GM20000 (cell line): ENCODE measurements around the gene SLC38A10.
A peak's percentile ranks its signal among the peaks of the same experiment; 100 is the strongest.

ENCODE experiments used
- DNase-seq: peaks from one replicate; pipeline ENCODE4 v3.0.0; 2012; ENCODE audit warnings: low spot score
- TF ChIP-seq, protein P1 (sequence below): IDR thresholded peaks from 2 replicates; pipeline ENCODE4 v1.5.1; 2012; ENCODE audit warnings: mild to moderate bottlenecking, control low read depth; ENCODE audit errors: extremely low read depth, missing control alignments

SLC38A10 gene

DNA sequence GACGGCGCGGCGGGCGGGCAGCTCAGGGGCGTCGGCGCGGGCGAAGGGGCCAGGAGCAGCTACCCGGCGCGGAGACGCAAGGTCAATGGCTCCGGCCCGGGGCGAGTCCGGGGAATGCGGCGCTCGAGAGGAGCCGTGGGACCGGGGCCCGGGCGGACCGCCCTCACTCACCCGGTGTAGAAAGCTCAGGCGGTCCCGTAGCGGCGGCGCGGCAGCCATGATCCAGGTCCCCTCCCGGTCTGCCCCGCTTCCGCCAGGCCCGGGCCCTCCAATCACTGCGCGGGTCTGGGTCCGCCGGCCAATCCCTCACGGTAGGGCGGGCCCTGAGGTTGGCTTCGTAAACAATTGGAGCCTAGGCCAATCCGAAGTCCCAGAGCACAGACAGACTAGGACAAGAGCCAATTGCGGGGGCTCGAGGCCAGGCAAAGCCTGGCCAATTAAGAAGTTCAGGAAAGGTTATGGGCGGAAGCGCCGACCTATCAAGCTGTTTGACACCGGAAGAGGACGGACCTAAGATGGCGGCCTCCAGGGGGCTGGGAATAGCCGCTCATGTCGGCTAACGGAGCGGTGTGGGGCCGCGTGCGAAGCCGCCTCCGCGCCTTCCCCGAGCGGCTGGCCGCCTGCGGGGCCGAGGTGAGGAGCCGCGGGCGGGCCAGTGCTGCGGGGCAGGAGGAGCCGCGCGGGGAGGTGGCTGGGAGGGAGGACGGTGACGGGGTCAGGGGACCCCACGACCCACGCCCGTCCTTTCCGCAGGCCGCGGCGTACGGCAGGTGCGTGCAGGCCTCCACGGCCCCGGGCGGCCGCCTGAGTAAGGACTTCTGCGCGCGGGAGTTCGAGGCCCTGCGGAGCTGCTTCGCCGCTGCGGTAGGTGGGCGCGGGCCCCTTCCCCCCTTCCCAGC lies 56.0 kb downstream of the SLC38A10 start, which contains the start of the genes NDUFAF8 and TEPSIN:
Gene NDUFAF8, plus strand, starts transcription at position 504 of the 899 bp plus-strand sequence. Its CDS starts 46 bp downstream, at position 550.
Gene TEPSIN, minus strand, starts transcription at position 241 of the 899 bp plus-strand sequence. Its CDS starts 22 bp downstream, at position 219.
- peak; percentile 100 for DNase-seq
- TF ChIP-seq, protein P1, sequence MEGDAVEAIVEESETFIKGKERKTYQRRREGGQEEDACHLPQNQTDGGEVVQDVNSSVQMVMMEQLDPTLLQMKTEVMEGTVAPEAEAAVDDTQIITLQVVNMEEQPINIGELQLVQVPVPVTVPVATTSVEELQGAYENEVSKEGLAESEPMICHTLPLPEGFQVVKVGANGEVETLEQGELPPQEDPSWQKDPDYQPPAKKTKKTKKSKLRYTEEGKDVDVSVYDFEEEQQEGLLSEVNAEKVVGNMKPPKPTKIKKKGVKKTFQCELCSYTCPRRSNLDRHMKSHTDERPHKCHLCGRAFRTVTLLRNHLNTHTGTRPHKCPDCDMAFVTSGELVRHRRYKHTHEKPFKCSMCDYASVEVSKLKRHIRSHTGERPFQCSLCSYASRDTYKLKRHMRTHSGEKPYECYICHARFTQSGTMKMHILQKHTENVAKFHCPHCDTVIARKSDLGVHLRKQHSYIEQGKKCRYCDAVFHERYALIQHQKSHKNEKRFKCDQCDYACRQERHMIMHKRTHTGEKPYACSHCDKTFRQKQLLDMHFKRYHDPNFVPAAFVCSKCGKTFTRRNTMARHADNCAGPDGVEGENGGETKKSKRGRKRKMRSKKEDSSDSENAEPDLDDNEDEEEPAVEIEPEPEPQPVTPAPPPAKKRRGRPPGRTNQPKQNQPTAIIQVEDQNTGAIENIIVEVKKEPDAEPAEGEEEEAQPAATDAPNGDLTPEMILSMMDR, result no peak

DNA sequence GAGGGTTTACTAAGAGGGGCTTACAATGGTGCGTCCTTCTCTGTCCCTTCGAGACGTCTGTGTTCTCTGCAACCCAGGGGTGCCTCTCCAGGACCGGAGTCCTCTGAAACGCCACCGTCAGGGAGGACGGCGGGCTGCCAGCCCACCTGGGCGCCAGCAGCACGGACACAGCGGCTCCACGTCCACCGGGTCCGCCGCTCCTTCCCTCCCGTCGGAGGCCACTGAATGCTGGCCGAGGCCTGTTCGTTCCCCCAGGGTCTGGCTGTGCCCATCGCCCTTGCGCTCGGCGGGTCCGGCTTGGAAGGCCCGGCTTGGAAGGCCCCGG lies 56.7 kb downstream of the SLC38A10 start:
- no peak for DNase-seq
- TF ChIP-seq, protein P1, result no peak

DNA sequence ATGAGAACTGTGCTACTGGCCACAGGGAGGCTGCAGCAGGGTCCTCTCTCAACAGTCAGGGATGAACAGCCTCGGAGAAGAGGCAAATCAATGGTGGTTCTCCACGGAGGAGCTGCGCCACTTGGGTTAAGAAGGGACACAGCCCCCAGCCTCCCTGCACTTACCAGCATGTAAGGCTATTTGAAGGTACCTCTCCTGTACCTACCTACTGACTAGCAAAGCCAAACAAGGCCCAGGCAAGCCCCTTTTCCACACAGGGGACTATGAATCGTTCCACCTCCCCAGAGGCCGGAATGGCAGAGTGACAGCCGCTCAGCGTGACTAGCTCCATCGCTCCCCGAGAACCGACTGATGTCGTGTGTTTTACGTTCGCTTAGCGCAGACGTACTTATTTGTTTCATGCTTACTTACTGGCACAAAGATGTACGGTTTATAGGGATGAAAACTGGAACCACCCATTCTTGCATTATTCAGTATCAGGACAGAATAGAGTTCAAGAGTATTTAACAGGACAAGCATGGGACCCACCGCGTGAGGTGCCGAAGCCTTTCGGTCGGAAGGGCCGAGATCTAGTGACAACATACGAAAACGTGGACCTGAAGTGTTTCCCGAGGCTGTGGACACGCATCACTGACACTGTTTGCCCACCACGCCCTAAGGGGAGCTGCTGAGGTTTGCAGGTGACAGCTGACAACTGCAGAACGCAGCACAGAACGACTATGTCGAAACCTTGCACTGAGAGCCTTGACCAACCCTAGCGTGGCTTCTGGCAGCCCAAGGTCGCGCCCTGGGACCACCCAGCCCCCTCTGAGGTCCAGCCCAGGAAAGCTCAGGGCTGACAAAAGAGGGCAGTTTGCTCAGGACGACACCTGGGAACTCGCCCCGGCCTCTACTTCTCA lies 57.3 kb downstream of the SLC38A10 start:
- TF ChIP-seq, protein P1, result no peak
- no peak for DNase-seq

DNA sequence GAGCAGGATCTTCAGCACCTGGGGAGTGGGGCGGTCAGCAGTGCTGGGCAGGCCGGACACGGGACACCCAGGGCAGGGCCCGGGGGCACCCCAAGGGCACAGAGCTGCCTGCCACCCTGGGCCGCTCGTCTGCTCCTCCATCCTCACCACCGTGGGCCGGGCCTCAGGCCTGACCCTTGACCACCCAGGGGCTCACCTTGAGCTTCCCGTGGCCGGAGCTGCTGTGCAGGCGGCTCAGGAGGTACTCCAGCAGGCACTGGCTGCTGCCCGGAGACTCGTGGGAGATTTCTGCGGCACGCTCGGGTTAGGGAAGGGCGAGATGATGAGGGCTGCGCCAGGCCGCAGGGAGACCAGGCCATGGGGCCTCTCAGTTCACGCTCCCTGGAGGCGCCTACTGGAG lies 58.3 kb downstream of the SLC38A10 start:
- DNase-seq, result no peak

DNA sequence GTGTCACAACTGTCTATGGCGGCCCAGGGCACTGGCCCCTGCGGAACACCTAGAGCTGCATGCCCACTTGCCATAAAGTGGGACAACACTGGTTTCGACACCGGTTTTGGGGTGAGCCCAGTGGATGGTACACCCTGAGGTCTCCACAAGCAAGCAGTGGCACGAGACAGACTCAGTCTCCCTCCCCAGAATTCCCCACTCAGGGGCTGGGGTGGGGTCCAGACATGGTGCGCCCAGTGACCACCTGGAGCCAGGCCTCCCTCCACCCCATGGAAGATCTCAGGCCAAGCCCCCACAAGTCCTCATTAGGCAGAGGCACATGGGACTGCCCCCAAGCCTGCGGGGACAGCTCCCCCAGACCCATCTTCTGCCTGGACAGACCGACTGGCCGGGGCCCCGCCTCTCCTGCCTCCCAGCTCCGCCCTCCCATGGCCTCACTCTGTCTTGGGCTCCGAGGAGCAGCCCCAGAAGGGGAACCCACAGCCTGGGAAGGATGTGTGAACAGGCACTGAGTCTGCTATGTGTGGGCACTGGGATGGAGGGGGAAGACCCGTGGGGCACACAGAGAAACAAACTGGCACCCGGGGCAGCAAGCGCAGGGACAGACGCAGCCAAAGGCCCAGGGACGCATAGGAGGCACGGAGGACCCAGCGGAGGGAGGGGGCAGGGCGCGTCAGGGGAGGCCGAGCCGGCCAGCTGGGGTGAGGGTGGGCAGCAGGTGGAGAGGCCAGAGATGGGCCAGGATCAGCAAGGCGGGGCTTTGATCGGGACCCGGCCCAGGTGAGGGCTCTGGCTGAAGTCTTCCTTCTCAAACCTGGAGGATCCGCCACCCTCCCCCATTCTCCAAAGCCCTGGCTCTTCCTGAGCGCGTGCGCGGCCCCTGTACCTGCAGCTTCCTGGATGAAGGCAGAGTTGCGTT lies 59.0 kb downstream of the SLC38A10 start:
- TF ChIP-seq, protein P1, result no peak
- no peak for DNase-seq

More for the DNA sequence above, 58.3 kb downstream of the SLC38A10 start:
- TF ChIP-seq, protein P1, result no peak

DNA sequence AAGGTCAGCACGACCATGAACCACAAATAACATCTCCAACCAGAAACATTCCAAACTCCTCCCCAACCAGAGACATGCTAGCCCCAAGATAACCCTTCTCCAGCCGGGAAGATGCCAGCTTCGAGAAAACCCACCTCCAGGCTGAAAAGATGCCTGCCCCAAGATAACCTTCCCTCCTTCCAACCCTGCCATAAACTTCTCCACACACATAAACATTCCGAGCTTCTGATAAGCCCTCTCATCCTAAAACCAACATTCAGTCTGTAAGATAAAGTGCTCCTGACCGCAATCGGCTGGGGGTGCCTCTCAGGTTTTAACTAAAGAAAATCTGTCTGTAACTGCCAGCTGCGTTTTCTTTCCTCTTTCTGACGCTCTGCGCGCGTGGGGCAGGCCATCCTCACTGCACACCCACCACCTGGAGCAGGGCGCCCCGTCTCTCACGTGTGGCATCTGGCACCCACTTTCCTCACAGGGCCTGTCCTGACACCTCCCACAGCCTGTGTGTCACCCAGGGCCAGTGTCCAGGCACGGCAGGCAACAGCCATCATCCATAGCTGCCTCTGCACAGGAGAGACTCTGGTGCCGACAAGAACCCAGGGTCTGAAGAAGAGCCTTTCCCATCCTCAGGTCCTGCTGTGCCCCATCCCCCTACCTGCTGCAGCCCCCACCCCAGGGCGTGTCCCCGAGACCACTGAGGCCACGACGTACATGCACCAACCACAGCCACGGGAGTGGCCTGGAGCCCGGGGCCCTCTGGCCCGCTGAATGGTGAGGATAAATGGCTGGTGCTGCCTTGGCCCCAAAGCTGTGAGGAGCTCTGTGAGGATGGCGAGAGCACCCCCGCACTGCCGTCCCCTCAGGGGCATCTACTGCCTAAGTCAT lies 59.9 kb downstream of the SLC38A10 start:
- DNase-seq, result no peak
- TF ChIP-seq, protein P1, result no peak
